Measurements from ENCODE around the gene FRMD4A.

The FRMD4A gene

GRCh38 chr10:13652860-13653259 is 677.9 kb downstream of the FRMD4A start:
- no peak for DNase-seq

- DNase-seq = no peak
These were observed 678.6 kb downstream of the FRMD4A start for GRCh38 chr10:13651969-13652720.

GRCh38 chr10:13650961-13651360 is 679.8 kb downstream of the FRMD4A start:
- no peak for DNase-seq

DNA sequence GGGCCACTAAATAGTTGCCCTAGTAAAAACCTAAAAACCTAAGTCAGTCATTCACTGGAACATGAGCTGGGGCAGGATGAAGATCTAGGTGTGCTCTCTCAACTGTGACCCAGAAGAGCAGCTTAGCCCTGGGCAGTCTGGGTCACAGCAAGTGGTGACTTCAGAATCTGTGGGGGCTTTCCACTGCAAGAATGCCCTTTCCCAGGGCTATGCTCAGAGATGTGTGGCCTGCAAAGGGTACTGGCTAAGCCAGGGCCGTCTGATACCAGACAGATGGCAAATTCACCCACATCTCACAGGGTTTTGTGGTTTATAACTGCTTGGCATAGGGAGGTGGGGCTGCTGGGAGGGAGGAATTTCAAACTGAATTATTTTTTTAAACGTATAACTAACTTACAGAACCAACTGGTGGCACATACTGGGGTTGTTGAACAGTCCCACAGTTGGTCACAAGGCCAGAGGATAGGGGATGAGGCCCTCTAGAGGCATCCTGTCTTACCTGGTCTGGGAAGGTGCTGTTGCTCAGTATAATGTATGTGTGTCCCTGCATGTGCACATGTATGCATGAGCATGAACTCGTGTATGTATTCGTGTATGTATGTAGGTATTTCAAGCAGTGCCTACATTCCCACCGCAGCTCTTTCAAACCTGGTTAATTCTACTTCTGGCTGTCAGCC is 680.7 kb downstream of the FRMD4A start:
- DNase-seq = no peak

DNA sequence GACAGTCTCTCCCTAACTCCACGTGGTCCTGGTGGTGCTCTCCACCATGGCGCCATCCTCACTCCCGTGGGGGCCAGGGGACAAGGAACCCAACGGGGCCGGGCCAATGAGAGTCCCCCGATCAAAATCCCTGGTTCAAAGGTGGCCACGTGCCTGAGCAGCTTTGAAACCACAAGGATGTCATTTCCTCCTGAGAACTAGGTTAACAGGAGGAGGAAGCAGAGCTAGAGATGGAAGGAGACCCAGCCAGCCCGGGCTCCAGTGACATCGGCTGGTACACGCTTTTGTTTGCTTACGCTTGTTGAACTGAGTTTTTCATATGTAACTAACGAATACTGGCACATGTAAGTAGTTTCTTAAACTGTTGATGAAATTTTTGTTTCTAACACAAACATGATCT is 682.3 kb downstream of the FRMD4A start:
- no peak for DNase-seq

DNA sequence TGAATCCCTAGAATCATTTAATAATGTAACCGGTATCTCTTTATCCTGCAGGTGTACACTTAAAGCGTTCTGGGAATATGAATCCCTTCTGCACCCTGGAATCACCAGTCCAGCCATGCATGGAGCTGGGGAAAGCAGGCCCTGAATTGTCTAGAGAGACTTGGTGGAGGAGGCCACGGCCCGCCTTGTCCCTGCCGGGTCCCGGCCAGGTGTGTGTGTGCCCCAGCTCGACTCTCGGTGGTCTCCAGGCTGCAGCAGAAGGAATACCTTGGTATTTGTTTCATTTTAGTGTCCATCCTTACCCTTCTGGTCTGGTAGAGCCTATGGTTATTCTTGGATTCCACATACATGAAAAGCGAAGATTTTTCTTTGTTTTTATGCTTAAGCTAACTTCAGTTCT is 685.9 kb downstream of the FRMD4A start:
- DNase-seq = no peak

GRCh38 chr10:13643016-13643415 is 687.7 kb downstream of the FRMD4A start:
- DNase-seq = no peak

DNA sequence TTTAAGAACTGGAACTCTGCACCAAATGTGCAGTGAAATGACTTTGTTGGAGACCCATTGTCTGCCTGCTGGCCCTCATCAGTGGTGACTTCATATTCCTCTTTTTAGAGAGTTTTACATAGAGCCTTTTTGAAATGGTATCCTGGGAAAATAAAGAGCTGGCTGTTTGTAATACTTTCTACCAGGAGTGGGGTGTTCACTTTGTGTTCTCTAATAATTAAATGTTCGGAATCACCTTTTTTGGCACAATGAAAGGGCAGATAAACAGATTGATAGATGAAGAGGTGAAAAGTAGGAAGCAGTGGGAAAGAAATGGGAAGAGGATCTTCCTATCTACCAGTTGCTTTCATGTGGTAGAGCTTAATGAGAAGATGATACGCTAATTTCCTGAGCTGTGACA is 688.4 kb downstream of the FRMD4A start:
- DNase-seq = no peak

DNA sequence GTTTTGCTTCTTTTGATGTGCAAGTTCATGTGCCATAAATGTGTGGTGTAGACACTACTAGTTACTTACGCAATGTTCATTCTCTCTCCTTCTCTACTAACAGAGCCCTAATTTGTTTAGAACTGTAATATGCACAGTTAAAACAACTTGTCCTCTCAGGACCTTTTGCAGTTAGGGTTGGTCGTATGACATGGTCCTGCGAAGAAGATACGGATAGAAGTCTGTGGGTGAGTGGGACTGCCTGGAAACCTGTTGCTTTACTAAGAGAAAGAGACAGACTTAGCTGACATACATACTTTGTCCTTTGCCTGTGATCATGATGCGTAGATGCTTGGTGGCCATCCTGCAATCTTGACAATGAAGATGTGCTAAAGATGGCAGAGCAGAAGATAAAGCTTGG is 692.8 kb downstream of the FRMD4A start:
- no peak for DNase-seq

DNA sequence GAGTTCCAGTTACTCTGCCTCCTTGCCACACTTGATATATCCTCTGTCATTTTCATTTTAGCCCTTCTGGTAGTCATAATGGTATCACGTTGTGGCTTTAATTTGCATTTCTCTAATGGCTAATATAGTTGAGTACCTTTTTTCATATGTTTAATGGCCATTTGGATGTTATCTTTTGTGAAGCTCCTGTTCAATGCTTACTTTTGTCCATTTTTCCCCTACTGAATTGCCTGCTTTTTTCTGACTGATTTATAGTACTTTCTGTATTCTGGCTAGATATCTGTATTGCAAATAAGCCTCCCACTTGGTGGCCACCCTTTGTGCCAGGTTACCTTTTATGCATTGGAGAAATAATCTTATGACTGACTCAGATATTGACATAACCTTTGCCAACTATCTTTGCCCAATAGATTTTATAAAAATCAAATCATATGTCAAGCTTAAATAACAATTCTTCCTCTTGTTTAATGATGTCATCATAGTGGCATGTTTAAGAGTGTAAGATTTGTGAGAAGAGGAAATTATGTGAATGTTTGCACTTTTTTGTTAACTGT is 693.3 kb downstream of the FRMD4A start:
- no peak for DNase-seq

- DNase-seq = no peak
These were observed 693.9 kb downstream of the FRMD4A start for GRCh38 chr10:13636776-13637175.

DNA sequence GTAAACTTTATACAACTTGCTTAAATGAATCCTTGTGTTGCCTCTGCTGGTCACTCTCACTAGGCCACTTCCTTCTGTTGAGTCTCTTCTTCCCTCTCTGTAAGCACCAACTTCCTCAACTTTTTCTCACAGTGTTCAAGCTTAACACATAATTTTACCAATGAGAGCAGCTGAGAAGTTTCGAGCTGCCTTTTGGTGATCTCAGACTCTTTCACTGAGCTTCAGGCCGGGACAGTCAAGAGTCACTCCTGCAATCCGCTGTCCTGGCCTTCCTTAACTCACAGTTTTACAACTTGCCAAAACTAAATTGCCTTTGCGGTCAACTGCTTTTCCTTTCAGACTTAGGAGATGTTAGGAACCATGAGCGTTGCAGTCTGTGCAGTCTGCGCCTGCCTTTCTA is 696.5 kb downstream of the FRMD4A start:
- DNase-seq = no peak

DNA sequence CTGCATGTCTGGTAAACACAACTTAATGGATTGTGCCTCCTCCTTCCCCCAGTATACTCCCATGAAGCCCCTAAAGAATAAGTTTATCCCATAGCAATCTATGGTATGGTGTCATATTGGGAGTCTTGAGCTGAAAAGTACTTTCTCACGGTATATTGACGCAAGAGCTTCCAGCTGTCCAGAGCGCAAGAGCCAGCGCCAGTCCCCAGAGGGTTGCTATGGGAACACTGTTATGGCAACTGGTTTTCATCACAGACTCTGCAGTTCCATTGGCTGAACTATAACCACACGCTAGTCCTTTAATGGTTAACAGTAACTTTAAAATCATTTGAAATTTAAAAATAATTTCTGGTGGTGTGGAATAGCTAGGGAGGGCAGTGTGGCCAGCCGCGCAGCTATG is 697.0 kb downstream of the FRMD4A start:
- no peak for DNase-seq

DNA sequence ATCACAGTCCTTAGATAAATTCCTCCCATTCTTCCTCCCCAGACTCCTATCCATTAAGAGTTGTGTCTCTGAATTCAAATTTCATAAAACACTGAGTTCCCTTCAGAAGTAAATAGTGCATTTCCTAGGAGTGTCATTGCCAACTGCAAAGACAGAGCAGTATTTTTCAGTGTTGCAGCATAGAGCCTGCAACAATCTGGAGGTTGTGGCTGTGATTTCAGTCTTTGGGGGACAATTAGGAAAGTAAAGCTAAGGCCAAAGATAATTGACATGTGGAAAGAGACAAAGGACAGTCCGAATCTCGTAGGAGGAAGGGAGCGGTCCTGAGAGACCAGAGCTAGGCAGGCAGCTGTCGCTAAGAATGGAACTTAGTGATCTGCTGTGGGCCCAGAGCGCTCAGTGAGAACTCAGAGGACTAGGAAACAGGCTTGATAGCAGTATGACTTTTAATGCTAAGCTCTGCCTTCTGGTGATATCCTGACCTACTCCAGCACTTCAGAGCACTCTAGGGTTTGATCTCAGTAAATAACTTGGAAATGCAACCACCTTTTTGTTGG is 697.8 kb downstream of the FRMD4A start:
- DNase-seq = no peak

DNA sequence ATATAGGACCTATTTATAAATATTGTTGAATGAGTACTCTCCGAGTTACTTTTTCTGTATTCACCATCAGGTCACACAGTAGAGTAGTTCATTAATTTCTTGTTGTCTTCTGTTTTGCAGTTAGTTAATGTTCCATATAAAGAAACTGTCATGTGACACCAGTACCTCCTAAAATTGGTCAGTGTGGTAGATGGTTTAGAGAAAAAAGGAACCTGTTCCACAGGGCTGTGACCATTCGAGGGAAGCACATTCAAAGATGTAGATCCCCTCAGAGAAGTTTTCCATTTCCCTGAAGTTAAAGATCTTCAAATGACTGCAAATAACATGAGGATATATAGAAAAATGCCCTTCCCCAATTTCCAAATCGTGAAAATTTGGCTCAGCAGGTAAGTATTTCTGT is 698.3 kb downstream of the FRMD4A start:
- no peak for DNase-seq

DNA sequence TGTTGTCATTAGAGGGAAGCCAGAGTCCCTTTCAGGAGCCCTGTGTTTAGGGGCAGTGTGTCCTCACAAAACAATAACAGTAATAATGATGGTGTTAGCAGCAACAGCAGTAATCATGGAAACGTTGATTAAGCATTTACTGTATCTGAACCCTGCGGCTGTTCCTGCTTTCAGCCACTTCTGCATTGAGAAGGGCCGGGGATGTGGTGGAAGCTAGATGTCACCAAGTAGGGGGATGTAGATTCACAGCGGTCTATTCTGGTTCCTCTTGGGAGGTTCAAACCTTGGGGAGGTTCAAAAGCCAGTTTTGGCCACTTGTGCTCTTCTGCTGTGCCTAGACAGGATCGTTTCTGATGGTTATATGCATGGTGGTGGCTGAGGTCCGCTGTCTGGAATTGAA is 699.1 kb downstream of the FRMD4A start:
- DNase-seq = no peak

- no peak for DNase-seq
These were observed 700.5 kb downstream of the FRMD4A start for GRCh38 chr10:13630231-13630630.

- DNase-seq = no peak
These were observed 701.6 kb downstream of the FRMD4A start for GRCh38 chr10:13629116-13629515.

DNA sequence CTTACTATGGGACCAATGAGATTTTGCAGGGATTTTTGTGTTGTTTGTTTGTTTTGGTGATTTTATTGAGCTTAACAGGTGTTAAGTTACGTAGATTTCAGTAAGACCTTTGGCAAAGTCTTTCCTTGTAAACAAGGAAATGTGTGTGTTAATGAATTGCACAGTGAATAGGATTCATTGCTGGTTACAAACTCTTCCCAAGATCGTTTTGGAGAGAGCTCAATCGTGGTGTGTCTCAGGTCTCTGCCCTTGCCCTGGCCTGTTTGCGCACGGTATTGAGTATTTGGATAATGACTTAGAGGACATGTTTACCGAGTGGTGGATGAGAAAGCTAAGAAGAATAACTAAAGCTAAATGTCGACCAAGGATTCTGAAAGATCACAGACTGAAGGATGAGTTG is 702.1 kb downstream of the FRMD4A start:
- no peak for DNase-seq

- DNase-seq = no peak
These were observed 703.0 kb downstream of the FRMD4A start for GRCh38 chr10:13627459-13628310.

DNA sequence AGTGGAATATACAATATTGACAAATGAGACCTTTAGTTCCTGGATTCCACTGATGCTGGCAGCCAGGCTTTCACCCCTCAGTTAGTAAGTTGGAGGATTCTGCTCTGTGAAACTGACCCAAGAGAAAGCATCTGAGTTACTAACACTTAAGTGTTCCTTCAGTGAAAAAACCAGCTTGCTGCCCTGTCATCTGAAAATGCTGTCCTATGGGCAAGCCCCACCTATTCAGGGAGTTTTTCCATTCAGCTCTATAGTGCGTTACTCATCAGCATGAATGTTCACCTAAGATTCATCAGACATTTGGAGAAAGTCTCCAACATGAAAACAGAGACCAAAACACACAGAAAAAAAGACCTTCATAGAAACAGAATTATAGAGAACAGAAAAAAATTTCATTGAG is 706.1 kb downstream of the FRMD4A start:
- DNase-seq = no peak

- DNase-seq = no peak
These were observed 708.8 kb downstream of the FRMD4A start for GRCh38 chr10:13621931-13622330.

DNA sequence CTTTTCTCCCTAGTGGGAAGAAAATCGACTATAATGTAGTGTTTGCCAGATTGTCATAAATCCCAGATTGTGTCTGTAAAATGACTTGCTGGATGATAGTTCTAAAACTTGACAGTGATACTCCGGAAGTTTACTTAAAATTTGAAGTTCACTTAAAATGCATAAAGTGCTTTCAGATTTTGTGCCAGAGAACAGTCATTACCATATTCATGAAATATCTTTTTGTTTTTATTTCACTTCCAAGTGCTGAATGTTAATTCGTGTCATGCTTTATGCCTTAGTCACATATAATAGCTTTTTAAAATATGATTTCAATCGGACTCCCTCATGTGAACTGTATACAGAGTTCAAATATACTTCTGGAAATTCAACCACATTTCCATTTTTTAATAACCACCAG is 713.6 kb downstream of the FRMD4A start:
- DNase-seq = no peak

Data from activated CD4-positive, alpha-beta T cell treated with anti-CD3 and anti-CD28 coated beads, Interleukin-2, amount 50 U/mL, for 1 hour (primary cell).